A549 (cell line): ENCODE measurements around the gene ELMO3.

Source experiments
- CTCF ChIP-seq: fragments of >200 bp; sonication (Bioruptor Twin); formaldehyde crosslinking; IDR thresholded peaks from 3 replicates; pipeline ENCODE4 v1.5.1; 2016
- HMGXB4 ChIP-seq: fragments of 250-450 bp; sonication (Bioruptor Pico); IDR thresholded peaks from 2 replicates; pipeline ENCODE4 v1.5.0; 2021; ENCODE audit warnings: mild to moderate bottlenecking, moderate library complexity, borderline replicate concordance
- NR3C1 ChIP-seq: fragments of >200 bp; sonication (Bioruptor Twin); formaldehyde crosslinking; IDR thresholded peaks from 3 replicates; pipeline ENCODE4 v1.6.1; 2017
- POLR2A ChIP-seq: IDR thresholded peaks from 2 replicates; pipeline ENCODE4 v1.6.1; 2012; ENCODE audit warnings: mild to moderate bottlenecking, low read length
- SREBF2 ChIP-seq: fragments of 450-650 bp; IDR thresholded peaks from 2 replicates; pipeline ENCODE4 v1.6.1; 2014; ENCODE audit warnings: mild to moderate bottlenecking, moderate library complexity

GRCh38 chr16:67245186-67245585 is 46.3 kb downstream of the ELMO3 start:
- TF ChIP-seq CTCF (no peak), SREBF2 (no peak), NR3C1 (no peak), HMGXB4 (no peak), POLR2A (no peak)
